HG03558 (cell line): ENCODE data around the gene EXOC6B.
"Not testable (repeated sequence)": the region's sequence is repeated elsewhere in the genome, so short reads cannot be mapped to it uniquely, and the experiment has no call there.

Experiments used
- ATAC-seq: cut with Tn5 transposase; IDR thresholded peaks from one replicate; pipeline ENCODE4 v1.9.1; 2021; ENCODE audit warnings: moderate number of reproducible peaks; ENCODE audit not compliant: unreplicated experiment; ENCODE audit errors: extremely low read depth

The EXOC6B gene

GRCh38 chr2:72562451-72563153 lies 263.2 kb downstream of the EXOC6B start:
- ATAC-seq, result no peak

DNA sequence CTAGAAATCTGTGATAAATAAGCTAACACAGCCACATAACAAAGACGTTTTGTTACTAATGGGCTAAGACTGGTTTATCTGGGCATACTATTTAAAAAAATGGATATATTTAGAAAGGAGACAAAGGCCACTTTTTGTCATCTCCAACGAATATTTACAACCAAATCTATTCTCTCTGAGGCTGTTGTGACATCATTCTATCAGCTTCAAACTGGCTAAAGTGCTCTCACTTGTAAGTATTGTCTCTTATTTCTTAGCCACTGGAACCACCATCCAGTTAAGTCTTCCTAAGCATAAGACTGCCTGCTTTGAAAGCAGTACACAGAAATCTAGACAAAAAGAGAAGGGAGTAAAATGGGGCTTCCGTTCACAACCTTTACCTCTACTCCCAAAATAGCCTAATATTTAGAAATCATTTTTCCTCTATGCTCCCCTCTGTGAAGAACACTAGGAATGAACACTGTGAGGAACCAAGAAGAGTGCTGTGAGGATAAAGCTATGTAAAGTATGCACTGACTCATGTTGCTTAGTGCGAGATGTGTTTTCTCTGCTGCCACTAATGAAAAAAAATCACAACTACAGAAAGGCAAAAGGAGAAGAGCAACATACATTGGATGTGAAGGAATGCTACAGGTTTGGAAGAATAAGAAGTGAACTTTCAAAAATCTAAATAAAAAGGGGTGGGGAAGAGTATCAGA lies 264.1 kb downstream of the EXOC6B start:
- ATAC-seq, result no peak

GRCh38 chr2:72555943-72556342 lies 269.9 kb downstream of the EXOC6B start:
- ATAC-seq, result no peak

GRCh38 chr2:72555363-72555762 lies 270.5 kb downstream of the EXOC6B start:
- ATAC-seq, result not testable (repeated sequence)

DNA sequence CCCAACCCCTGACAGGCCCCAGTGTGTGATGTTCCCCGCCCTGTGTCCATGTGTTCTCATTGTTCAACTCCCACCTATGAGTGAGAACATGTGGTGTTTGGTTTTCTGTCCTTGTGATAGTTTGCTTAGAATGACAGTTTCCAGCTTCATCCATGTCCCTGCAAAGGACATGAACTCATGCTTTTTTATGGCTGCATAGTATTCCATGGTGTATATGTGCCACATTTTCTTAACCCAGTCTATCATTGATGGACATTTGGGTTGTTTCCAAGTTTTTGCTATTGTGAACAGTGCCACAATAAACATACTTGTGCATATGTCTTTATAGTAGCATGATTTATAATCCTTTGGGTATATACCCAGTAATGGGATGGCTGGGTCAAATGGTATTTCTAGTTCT lies 270.9 kb downstream of the EXOC6B start:
- not testable (repeated sequence) for ATAC-seq

DNA sequence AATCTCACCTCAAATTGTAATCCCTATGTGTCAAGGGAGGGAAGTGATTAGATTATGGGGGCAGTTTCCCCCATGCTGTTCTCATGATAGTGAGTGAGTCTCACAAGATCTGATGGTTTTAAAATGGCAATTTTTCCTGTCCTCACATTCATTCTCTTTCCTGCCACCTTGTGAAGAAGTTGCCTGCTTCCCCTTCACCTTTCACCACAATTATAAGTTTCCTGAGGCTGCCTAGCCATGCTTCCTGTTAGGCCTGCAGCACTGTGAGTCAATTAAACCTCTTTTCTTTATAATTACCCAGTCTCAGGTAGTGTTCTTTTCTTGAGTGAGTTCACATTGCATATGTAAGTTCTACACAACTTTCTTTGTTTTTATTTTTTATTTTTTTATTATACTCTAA lies 271.5 kb downstream of the EXOC6B start:
- no peak for ATAC-seq

GRCh38 chr2:72548081-72548764 lies 277.6 kb downstream of the EXOC6B start:
- no peak for ATAC-seq

DNA sequence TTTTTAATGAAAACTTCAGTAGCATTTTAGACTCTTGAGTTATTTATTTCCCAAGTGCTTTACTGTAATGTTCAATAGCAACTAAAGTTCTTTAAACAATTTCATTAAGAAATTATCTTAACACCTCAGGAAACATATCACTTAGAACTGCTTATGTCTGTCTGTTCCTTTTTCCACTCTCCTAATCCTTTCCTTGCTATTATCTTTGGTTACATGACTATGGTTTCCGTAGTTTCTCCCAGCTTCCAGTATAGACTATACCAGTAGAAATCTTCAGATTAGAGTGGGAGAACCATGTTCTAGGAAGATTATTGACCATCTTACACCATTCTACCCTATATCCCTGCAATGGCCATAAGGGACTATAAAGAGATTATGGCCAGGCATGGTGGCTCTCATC lies 280.0 kb downstream of the EXOC6B start:
- no peak for ATAC-seq

- ATAC-seq, result no peak
Measured at GRCh38 chr2:72544554-72544953, 281.3 kb downstream of the EXOC6B start.

DNA sequence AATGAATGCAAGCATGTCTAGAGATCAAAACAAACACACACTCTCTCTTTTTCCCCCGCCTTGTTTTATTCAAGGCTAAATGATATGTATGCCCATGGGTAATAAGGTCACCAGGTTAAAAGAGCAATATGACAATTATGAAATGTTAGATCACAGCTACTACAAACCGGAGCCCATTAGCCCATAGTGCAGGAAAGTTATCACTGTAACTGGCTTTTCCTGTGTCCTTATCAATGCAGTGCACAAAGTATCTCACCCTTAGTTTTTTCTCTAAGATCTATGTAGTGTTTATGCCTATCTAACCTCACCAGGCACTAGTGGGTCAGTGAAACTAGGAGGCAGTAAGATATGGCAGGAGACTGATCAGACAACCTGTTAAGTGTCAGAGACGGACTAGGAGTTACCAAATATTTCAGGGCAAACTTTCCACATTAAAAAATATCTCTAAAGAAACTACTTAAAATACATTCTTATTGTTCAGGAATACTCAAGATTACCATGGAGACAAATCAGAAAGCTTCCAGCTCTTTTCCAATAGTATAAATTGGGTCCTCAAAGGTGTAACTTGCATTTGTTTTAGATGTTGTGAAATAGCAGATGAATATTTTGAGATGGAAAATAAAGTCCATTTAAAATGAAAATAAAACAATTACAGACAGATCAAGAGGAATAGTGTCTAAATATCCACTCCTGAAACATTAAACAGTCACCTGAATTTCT lies 282.2 kb downstream of the EXOC6B start:
- ATAC-seq, result no peak

DNA sequence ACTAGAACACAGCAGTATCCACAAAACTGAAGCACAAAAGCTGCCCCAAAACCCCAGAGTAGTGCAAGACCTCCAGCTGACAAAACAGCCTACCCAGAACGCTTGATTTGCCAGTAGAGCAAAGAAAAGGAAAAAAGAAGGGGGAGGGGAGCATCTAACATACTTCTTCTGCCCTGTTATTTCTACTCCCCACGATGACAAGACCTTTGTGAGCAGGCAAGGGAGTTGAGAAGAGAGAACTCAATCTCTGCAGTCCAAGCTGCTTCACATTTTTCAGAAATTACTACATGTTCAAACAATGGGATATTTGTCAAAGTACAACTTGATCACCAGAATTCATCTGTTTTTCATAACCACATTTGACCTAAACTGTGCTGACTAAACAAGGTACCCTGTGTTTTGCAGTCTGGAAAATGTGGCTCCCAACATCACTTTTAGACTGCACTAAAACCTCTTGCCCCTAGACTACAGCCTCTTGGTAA lies 286.7 kb downstream of the EXOC6B start:
- ATAC-seq, result no peak

- no peak for ATAC-seq
Measured at GRCh38 chr2:72538486-72538885, 287.3 kb downstream of the EXOC6B start.

- not testable (repeated sequence) for ATAC-seq
Measured at GRCh38 chr2:72535586-72535985, 290.2 kb downstream of the EXOC6B start.

DNA sequence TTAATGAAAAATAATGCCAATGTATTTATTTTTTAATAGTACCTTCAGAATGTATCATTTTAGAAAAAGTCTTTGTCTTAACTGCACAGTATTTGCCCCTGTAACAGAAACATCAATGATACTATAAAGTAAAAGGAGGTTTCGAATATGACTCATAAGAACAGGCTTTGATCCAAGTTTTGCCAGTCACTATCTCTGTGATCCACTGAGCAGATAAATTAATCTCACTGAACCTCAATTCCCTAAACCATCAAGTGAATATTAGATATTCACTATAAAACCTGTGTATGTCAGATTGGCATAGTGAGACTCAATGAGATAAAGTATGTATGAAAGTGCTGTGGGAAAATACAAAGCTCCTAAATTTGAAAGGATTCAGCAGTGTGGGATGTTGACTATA lies 292.1 kb downstream of the EXOC6B start:
- ATAC-seq, result no peak

- no peak for ATAC-seq
Measured at GRCh38 chr2:72527424-72527823, 298.4 kb downstream of the EXOC6B start.

GRCh38 chr2:72526623-72527022 lies 299.2 kb downstream of the EXOC6B start:
- ATAC-seq, result no peak

- ATAC-seq, result no peak
Measured at GRCh38 chr2:72524071-72524470, 301.8 kb downstream of the EXOC6B start.

DNA sequence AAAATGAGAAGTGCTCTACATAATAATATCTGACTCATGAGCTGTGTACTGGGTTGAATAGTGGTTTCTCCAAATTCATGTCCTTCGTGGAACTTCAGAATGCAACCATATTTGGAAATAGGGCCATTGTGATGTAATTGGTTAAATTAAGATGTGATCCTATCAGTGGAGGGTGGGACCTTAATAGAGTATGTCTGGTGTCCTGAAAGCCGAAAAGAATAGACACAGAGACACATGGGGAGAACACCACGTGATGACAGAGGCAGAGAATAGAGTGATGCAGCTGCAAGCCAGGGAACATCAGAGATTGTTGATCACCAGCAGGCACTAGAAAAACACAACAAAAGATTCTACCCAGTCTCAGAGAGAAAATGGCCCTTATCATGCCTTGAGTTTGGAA lies 310.1 kb downstream of the EXOC6B start:
- ATAC-seq, result no peak

- no peak for ATAC-seq
Measured at GRCh38 chr2:72513011-72513410, 312.8 kb downstream of the EXOC6B start.

DNA sequence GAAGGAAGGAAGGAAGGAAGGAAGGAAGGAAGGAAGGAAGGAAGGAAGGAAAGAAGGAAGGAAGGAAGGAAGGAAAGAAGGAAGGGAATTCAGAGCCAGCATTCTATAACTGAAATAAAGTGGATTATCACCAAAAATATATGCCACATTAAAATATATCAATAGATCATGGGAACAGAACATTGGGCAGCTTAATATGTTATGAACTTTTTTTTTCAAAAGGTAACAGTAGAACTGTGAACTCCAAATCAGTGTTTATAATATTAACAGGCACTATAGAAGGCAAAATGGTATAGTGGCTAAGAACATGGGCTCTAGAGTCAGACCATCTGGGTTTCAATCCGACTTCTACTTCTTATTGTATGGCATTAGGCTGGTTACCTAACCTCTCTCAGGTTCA lies 313.5 kb downstream of the EXOC6B start:
- no peak for ATAC-seq

GRCh38 chr2:72511906-72512305 lies 313.9 kb downstream of the EXOC6B start:
- ATAC-seq, result no peak
